WERI-Rb-1 (cell line): ENCODE data around the gene MACROH2A2.
"Not testable (repeated sequence)": the region's sequence is repeated elsewhere in the genome, so short reads cannot be mapped to it uniquely, and the experiment has no call there.

ENCODE experiments used
- DNase-seq: peaks from one replicate; pipeline ENCODE4 v3.0.0-alpha.2; 2020
- H3K27ac ChIP-seq: fragments of 250-450 bp; sonication (Bioruptor Pico); 2 replicates; pipeline ENCODE4 v1.5.1; 2020; ENCODE audit warnings: mild to moderate bottlenecking, moderate library complexity
- H3K27me3 ChIP-seq: fragments of 250-450 bp; sonication (Bioruptor Pico); 2 replicates; pipeline ENCODE4 v1.5.1; 2021; ENCODE audit warnings: mild to moderate bottlenecking, low read depth, moderate library complexity; ENCODE audit not compliant: insufficient read depth, severe bottlenecking
- H3K36me3 ChIP-seq: fragments of 250-450 bp; sonication (Bioruptor Pico); 2 replicates; pipeline ENCODE4 v1.5.1; 2020; ENCODE audit warnings: mild to moderate bottlenecking, moderate library complexity
- H3K4me3 ChIP-seq: 2 replicates; pipeline ENCODE4 v1.5.1; 2011; ENCODE audit warnings: low read depth, mild to moderate bottlenecking, control low read depth, low read length
- H3K9me3 ChIP-seq: fragments of 250-450 bp; sonication (Bioruptor Pico); 2 replicates; pipeline ENCODE4 v1.5.1; 2021; ENCODE audit warnings: mild to moderate bottlenecking, moderate library complexity; ENCODE audit not compliant: severe bottlenecking
- CTCF ChIP-seq: IDR thresholded peaks from 2 replicates; pipeline ENCODE4 v1.5.1; 2011; ENCODE audit warnings: low read depth, mild to moderate bottlenecking, control low read depth, inconsistent platforms, low read length

Gene MACROH2A2

GRCh38 chr10:70035531-70035930, 17.1 kb upstream of the MACROH2A2 start:
- Histone ChIP-seq H3K27ac (peak overlapping the region; percentile 54), H3K9me3 (peaks cover 4% of the 10 kb centered on the region), H3K36me3 (no peaks in the 10 kb centered on the region), H3K4me3 (no peak overlapping the region), H3K27me3 (no peaks in the 10 kb centered on the region)
- DNase-seq, result peak; percentile 34
- no peak for TF ChIP-seq CTCF

- H3K27me3 ChIP-seq, result no peaks in the 10 kb centered on the region
- no peak for DNase-seq
- no peak for TF ChIP-seq CTCF
Measured at GRCh38 chr10:70038923-70039322, 13.7 kb upstream of the MACROH2A2 start.

GRCh38 chr10:70041016-70041415, 11.6 kb upstream of the MACROH2A2 start:
- peaks cover 9% of the 10 kb centered on the region for H3K9me3 ChIP-seq
- H3K36me3 ChIP-seq, result no peaks in the 10 kb centered on the region
- no peak overlapping the region for H3K4me3 ChIP-seq
- H3K27me3 ChIP-seq, result no peaks in the 10 kb centered on the region
- H3K27ac ChIP-seq, result no peak overlapping the region
- TF ChIP-seq CTCF, result no peak
- no peak for DNase-seq

More at GRCh38 chr10:70038923-70039322, 13.7 kb upstream of the MACROH2A2 start:
- Histone ChIP-seq H3K27ac (no peak overlapping the region), H3K4me3 (no peak overlapping the region), H3K36me3 (no peaks in the 10 kb centered on the region), H3K9me3 (peaks cover 9% of the 10 kb centered on the region)

GRCh38 chr10:70041739-70042138, 10.9 kb upstream of the MACROH2A2 start:
- not testable (repeated sequence) for H3K27me3 ChIP-seq, H3K27ac ChIP-seq, H3K36me3 ChIP-seq

GRCh38 chr10:70047066-70047465, 5.6 kb upstream of the MACROH2A2 start:
- not testable (repeated sequence) for H3K4me3 ChIP-seq, H3K9me3 ChIP-seq, H3K36me3 ChIP-seq, H3K27me3 ChIP-seq, H3K27ac ChIP-seq, DNase-seq

More at GRCh38 chr10:70041739-70042138, 10.9 kb upstream of the MACROH2A2 start:
- H3K4me3 ChIP-seq, H3K9me3 ChIP-seq, DNase-seq: not testable (repeated sequence)

GRCh38 chr10:70048030-70048723, 4.5 kb upstream of the MACROH2A2 start:
- Histone ChIP-seq H3K27me3 (no peaks in the 10 kb centered on the region), H3K4me3 (no peak overlapping the region), H3K36me3 (peaks cover 3% of the 10 kb centered on the region; the same call in 1 of the 2 replicates), H3K9me3 (no peaks in the 10 kb centered on the region), H3K27ac (no peak overlapping the region)
- no peak for TF ChIP-seq CTCF
- no peak for DNase-seq

GRCh38 chr10:70051848-70052247, 798 bp upstream of the MACROH2A2 start:
- no peak for TF ChIP-seq CTCF
- Histone ChIP-seq H3K27ac (peak overlapping the region; percentile 92), H3K27me3 (no peaks in the 10 kb centered on the region), H3K36me3 (peaks cover 3% of the 10 kb centered on the region; the same call in 1 of the 2 replicates), H3K9me3 (no peaks in the 10 kb centered on the region), H3K4me3 (peak overlapping the region; percentile 98)
- no peak for DNase-seq
